ENCODE data around the gene TMEM18. TPM values are rescaled to one million over a fixed set of nuclear protein-coding genes. Genes with fewer than 3 reads are reported as not detected.

TMEM18 gene
- total and polyA plus RNA-seq, 7 donors, result 8.2 to 27.9 (median 18.1) TPM

DNA sequence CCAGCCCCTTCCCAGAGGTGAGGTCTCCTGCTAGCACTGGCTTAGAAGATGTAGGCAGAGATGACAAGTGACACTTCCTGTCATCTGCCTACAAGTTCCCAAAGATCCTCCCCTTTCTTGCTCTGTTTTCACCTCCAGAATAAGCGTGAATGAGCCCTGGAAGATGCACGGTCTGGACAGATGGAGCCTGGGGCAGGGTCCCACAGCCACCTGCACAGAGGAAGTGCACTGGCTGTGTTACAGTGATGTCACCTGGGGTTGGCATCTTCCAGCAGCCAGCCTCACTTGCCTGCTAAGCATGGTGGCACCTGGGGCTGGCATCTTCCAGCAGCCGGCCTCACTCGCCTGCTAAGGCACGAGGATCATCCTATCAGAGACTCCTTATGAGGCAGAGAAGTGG lies 32.3 kb downstream of the TMEM18 start:
- Histone ChIP-seq H3K9me3 (no peaks in the 10 kb centered on the region), H3K27me3 (ENCODE audit: insufficient read depth in 3 of 3, low read length in 2 of 3) (peaks cover 0 to 11% (median 5%) of the 10 kb centered on the region in 3 donors), H3K4me1 (no peaks in the 10 kb centered on the region), H3K36me3 (ENCODE audit: insufficient read depth in 1 of 2, low read depth in 1 of 2) (no peaks in the 10 kb centered on the region), H3K27ac (no peak overlapping the region), H3K4me3 (no peak overlapping the region)
- DNase-seq, result no peak
- intact Hi-C loops (cut with DNase I), result no loop called here
- no peak for ATAC-seq
- TF ChIP-seq, protein P1, sequence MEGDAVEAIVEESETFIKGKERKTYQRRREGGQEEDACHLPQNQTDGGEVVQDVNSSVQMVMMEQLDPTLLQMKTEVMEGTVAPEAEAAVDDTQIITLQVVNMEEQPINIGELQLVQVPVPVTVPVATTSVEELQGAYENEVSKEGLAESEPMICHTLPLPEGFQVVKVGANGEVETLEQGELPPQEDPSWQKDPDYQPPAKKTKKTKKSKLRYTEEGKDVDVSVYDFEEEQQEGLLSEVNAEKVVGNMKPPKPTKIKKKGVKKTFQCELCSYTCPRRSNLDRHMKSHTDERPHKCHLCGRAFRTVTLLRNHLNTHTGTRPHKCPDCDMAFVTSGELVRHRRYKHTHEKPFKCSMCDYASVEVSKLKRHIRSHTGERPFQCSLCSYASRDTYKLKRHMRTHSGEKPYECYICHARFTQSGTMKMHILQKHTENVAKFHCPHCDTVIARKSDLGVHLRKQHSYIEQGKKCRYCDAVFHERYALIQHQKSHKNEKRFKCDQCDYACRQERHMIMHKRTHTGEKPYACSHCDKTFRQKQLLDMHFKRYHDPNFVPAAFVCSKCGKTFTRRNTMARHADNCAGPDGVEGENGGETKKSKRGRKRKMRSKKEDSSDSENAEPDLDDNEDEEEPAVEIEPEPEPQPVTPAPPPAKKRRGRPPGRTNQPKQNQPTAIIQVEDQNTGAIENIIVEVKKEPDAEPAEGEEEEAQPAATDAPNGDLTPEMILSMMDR (IDR thresholded peaks at IDR 0.05), result no peak
- WGBS, 3 donors, result 28 to 59% (median 35%) methylated on average over 5 of the region's 5 CpGs

DNA sequence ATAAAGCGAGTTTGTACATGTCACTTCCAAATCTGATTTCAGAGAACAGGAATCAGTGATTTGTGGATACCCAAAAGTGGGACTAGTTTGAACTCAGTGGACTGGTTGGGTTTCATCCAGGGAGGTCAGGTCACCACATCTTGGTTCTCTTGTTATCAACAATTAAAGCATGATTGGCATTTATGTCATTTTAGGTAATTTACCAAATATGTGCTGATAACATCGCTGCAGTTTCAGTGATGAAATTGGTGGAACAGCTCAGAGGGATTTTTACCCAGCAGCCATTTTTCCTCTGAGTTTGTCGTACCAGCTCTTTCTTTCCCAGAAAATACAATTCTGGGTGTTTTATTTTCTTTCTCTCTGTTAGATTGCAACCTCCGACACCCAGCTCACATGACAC lies 33.4 kb downstream of the TMEM18 start:
- H3K36me3 ChIP-seq (ENCODE audit: insufficient read depth in 1 of 2, low read depth in 1 of 2), result no peaks in the 10 kb centered on the region
- H3K9me3 ChIP-seq, result no peaks in the 10 kb centered on the region
- peaks cover 0 to 11% (median 5%) of the 10 kb centered on the region in 3 donors for H3K27me3 ChIP-seq (ENCODE audit: insufficient read depth in 3 of 3, low read length in 2 of 3)
- TF ChIP-seq, protein P1 (IDR thresholded peaks at IDR 0.05), result no peak
- DNase-seq (no peak), ATAC-seq (no peak)
- H3K4me3 ChIP-seq, result no peak overlapping the region
- WGBS, 3 donors, result 79 to 88% (median 84%) methylated on average over 4 of the region's 4 CpGs
- H3K27ac ChIP-seq, result no peak overlapping the region
- no peaks in the 10 kb centered on the region for H3K4me1 ChIP-seq
- intact Hi-C loops (cut with DNase I), result no loop called here

DNA sequence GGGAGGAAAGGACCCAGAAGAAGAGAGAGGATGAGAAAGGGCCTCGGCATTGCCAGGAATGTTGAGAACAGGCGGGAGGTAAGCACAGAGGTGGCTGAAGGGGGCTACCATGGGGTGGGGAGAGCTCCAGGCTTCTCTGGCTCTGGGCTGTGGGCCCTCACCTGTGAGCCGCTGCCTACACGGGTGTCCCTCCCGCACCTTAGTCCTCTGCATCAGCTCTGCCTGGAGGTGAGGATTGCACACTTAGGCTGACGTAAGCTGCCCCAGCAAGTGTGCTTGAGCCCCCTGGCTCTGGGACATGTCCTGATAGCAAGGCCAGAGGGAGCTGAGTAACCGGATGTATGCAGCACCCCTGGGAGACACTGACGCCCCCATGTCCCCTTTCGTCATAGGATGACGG lies 33.9 kb downstream of the TMEM18 start:
- intact Hi-C loops (cut with DNase I), result no loop called here
- ATAC-seq, result no peak

DNA sequence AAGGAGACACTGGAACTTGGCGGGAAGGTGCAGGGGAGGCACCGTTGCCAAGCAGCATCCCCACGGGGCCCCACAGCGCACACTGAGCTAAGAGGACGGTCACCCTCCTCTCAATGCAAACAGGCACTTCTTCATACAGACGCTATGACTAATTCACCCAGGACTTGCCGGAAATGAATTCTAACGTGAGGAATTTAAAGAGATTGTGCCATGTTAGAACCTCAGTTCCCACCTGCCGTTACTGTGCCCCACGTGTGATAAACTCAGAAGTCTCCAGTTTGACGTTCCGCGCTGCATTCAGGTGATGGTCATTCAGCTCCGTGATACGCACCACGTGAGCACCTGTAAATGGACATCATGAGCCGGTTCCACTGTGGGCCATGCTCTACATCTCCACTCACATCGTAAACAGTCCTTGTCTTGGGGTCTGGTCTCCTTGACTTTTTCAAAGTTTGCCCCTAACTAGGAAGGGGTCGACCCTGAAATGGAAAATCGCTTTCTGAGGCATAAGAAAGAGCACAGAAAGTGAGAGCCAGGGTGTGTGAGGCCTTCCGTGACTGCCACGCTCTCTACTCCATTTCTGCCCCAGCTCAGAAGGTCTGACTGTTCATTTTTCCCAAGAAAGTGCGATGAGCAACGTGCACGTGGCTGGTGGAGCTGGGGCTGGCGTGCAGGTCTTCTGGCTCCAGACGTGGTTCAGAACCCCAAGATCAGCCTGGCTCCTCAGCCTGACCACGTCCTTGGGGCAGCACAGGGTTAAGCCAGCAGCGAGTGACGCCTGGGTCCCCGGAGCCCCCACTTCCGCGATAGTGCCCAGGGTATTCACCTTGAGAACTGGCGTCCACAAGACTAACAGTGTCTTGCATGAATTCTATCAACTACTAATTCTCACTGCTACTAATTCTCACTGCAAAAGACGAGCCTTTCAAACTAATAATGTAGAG lies 35.1 kb downstream of the TMEM18 start:
- H3K27me3 ChIP-seq (ENCODE audit: insufficient read depth in 3 of 3, low read length in 2 of 3), result peaks cover 0 to 11% (median 8%) of the 10 kb centered on the region in 3 donors

More for the DNA sequence above, 33.9 kb downstream of the TMEM18 start:
- no peaks in the 10 kb centered on the region for H3K9me3 ChIP-seq
- no peak overlapping the region for H3K4me3 ChIP-seq
- H3K27ac ChIP-seq, result no peak overlapping the region
- no peak for DNase-seq
- peaks cover 0 to 11% (median 5%) of the 10 kb centered on the region in 3 donors for H3K27me3 ChIP-seq (ENCODE audit: insufficient read depth in 3 of 3, low read length in 2 of 3)
- TF ChIP-seq, protein P1 (IDR thresholded peaks at IDR 0.05), result no peak
- no peaks in the 10 kb centered on the region for H3K4me1 ChIP-seq
- H3K36me3 ChIP-seq (ENCODE audit: insufficient read depth in 1 of 2, low read depth in 1 of 2), result no peaks in the 10 kb centered on the region
- 71 to 88% (median 83%) methylated on average over 10 of the region's 10 CpGs for WGBS, 3 donors

More for the DNA sequence above, 35.1 kb downstream of the TMEM18 start:
- TF ChIP-seq, protein P1 (IDR thresholded peaks at IDR 0.05), result no peak
- Histone ChIP-seq H3K4me1 (no peaks in the 10 kb centered on the region), H3K27ac (no peak overlapping the region), H3K36me3 (ENCODE audit: insufficient read depth in 1 of 2, low read depth in 1 of 2) (no peaks in the 10 kb centered on the region), H3K9me3 (no peaks in the 10 kb centered on the region), H3K4me3 (no peak overlapping the region)
- intact Hi-C loops (cut with DNase I), result no loop called here
- 80 to 81% (median 80%) methylated on average over 35 of the region's 35 CpGs for WGBS, 3 donors
- DNase-seq (no peak), ATAC-seq (no peak)
